ENCODE results near the gene FGFRL1.

GRCh38 chr4:1052231-1052671, 40.8 kb downstream of the FGFRL1 start:
- TF ChIP-seq CTCF (IDR thresholded peaks at IDR 0.05) (no peak), POLR2A (IDR thresholded peaks at IDR 0.05) (no peak)
